ENCODE results near the gene TTC32.
A peak's percentile ranks its signal among the peaks of the same experiment; 100 is the strongest.
"Not testable (repeated sequence)": the region's sequence is repeated elsewhere in the genome, so short reads cannot be mapped to it uniquely, and the experiment has no call there.

The TTC32 gene

DNA sequence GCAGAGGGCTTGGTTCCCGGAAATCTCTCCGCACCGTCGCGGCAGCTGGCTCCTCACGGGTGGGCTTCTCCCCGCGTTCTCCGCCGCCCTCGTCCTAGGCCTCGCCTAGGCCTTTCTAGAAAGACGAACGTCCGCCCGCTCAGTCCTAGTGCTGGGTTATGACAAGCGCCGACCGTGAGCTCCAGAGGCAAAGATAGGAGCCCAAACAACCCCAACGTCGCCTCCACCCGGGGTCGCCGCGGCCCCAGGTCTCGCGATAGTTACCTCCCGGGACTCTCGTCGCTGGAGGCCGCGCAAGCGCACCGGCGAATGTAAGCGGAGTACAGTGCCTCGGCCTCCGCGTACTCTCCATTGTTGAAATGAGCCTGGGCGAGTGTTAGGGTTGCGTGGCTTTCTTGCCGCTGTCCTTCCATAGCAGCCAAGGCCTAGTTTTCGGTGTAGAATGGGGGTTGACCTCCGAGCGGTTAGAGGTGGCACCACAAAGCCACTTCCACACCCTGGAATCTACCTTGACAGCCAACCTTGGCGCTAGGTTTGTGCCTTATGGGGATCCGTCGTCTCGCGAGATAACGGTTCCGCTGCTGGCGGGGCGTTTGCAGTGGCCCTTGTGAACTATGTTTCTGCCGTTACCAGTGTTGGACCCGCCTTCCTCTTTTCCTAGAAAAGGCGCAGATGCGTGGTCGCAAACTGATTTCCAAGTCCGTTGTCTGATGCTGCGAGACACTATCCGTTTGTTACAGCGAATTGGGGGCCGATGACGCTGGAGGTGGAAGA lies at the start of gene TTC32:
Gene TTC32 (minus strand): TSS at position 542 of the 774 bp plus-strand sequence. CDS start 129 bp downstream, at position 413.
- DNase-seq, result peak; percentile 95

GRCh38 chr2:19949071-19949470 lies 47.3 kb upstream of the TTC32 start:
- no peak for DNase-seq

- no peak for DNase-seq
These were observed 45.6 kb upstream of the TTC32 start for GRCh38 chr2:19947184-19947940.

DNA sequence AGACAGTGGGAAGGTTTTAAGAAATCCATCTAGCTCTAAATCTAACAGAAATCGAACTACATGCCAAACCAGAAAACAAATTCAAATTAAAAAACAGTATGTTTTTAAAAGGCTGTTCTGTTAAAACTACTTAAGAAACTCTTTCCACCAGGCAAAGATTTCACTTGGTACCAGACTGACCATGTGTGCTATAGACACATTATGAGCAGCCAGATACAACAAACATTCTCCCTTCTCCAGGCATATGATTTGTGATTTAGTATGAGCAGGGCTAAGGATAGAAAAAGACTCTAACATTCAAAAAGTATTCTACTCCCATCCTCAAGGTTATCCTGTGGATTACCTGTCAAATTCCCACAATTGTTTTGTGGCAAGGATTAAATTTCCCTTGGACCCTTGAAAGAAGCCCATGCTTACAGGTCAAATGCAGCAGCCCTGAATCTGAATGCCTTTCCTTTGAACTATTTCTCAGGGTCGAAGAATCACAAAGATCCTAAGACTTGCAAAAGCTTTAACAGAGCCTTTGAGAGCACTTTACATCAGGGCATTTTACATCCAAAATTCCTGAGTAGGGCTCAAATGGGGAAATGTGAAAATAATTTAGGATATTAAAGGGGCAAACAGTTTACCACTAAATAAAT lies 42.5 kb upstream of the TTC32 start:
- DNase-seq, result no peak

- no peak for DNase-seq
These were observed 41.4 kb upstream of the TTC32 start for GRCh38 chr2:19943189-19943588.

- no peak for DNase-seq
These were observed 40.4 kb upstream of the TTC32 start for GRCh38 chr2:19942199-19942598.

DNA sequence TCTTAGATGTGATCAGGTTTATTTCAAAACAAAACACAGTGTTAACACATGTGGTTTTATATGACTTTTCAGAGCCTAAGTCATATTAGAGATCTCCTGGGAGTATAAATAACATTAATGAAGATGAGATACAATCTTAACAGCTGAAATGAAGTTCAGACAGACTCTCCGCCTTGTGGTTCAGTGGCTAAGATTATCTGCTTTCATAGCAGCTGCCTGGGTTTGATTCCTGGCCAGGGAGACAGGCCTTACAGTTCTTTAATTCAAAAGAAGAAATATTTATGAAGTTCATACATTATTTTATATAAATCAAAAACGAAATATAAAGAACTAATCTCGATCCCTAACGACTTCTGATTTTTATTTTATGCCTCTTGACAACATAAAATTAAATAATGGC lies 35.2 kb upstream of the TTC32 start:
- DNase-seq, result no peak

DNA sequence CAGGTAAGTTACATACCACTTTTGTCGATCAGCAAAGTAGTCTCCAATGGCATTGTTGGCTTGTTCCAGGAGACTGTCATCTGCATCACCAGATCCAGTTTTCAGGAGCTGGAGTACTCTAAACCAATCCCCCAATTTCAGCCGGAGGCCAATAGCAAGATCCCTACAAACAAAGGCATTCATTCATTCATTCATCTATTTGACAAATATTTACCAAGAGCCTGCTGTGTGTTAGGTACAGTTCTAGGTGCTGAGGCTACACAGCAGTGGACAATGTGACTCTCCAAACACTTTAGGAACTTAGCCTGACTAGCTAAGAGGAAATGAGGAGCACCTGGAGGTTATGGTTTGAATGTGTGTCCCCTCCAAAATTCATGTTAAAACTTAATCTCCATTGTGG lies 34.4 kb upstream of the TTC32 start:
- no peak for DNase-seq

GRCh38 chr2:19933351-19933981 lies 31.7 kb upstream of the TTC32 start:
- DNase-seq, result no peak

GRCh38 chr2:19932928-19933327 lies 31.1 kb upstream of the TTC32 start:
- no peak for DNase-seq

- DNase-seq, result no peak
These were observed 27.4 kb upstream of the TTC32 start for GRCh38 chr2:19929226-19929625.

GRCh38 chr2:19927816-19928215 lies 26.0 kb upstream of the TTC32 start:
- not testable (repeated sequence) for DNase-seq

GRCh38 chr2:19924526-19924925 lies 22.7 kb upstream of the TTC32 start:
- DNase-seq, result not testable (repeated sequence)

DNA sequence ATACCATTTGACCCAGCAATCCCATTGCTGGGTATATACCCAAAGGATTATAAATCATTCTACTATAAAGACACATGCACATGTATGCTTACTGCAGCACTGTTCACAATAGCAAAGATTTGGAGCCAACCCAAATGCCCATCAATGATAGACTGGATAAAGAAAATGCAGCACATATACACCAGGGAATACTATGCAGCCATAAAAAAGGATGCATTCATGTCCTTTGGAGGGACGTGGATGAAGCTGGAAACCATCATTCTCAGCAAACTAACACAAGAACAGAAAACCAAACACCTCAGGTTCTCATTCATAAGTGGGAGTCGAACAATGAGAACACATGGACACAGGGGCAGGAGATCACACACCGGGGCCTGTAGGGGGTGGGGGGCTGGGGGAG lies 20.4 kb upstream of the TTC32 start:
- not testable (repeated sequence) for DNase-seq

GRCh38 chr2:19916385-19916950 lies 14.7 kb upstream of the TTC32 start:
- no peak for DNase-seq

- no peak for DNase-seq
These were observed 12.6 kb upstream of the TTC32 start for GRCh38 chr2:19914266-19914975.

DNA sequence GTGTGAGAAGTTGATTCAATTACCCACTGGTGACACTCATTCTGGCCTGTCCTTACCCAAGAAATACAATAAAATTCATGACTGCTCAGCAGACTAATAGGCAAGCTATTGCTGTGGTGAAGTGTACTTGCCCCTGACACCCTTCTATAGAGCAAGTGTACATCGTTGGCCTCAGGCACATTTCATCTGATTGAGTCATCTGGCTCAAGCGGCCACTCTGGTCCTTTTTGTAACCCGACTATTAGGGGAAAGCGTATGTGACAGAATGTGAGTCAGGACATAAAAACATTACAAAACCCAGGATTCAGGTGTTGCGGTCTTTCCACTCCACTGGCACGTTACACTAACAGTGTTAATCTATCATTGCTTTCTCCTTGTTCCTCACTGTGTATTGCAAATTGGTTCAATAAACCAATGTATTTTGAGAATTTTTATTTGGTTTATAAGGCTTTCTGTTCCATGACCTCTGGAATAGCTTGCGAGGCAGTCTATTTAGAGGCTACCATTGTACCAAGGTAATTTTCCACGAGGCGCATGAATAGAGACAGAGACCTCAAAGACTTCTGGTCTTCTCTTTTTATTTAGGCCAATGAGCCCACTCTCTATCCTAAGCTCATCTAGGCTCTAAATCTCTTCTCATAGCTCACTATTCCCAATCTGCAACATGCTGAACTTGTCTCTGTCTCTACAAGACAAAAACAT lies 10.2 kb upstream of the TTC32 start:
- no peak for DNase-seq

- DNase-seq, result no peak
These were observed 495 bp upstream of the TTC32 start for GRCh38 chr2:19902216-19902740.

DNA sequence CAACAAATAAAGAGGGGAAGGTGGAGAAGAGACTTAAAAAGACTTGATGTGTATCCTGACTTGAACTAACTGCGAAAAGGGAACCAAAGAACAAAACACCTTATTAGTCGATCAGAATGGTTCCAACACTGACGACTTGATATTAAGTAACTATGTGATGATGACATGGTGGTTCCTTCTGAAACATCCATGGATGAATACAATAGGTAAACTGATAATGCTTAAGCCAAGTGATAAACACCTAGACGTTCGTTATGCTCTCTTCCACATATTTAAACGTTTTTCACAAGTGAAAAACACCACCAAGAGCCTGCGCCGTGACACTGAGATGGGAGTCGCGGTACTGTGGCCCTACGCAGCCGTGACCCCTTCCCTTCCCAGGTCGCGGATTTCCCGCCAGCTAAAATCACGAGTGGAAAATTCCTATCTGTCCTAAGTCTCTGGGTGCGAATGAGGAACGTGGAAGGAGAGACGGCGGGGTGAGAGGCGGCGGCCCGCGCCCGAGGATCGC lies 797 bp downstream of the TTC32 start:
- peak; percentile 29 for DNase-seq

- peak; percentile 12 for DNase-seq
These were observed 1.5 kb downstream of the TTC32 start for GRCh38 chr2:19899985-19900930.
